Liver (tissue), 9 donors: ENCODE results near the gene SLC6A18. TPM values are rescaled to one million over a fixed set of nuclear protein-coding genes. Genes with fewer than 3 reads are reported as not detected.

Experiments
- DNase-seq: peaks from one replicate; pipeline ENCODE4 v3.0.0-alpha.2; 2017; ENCODE audit warnings: low spot score
- H3K27ac ChIP-seq, 2 donors: one replicate each; pipeline ENCODE4 v1.7.0; 2013; ENCODE audit warnings: inconsistent platforms in 2 of 2, low read length in 2 of 2, control low read depth in 1 of 2, low read depth in 1 of 2, mild to moderate bottlenecking in 1 of 2
- H3K27me3 ChIP-seq, 4 donors: one replicate each; pipeline versions ENCODE4 v1.6.1 to v1.7.0; 2013; ENCODE audit warnings: low read length in 3 of 4, inconsistent platforms in 1 of 4, mild to moderate bottlenecking in 1 of 4, moderate library complexity in 1 of 4; ENCODE audit not compliant: control insufficient read depth in 4 of 4, insufficient read depth in 4 of 4
- H3K36me3 ChIP-seq, 4 donors: one replicate each; pipeline versions ENCODE4 v1.6.1 to v1.7.0; 2013; ENCODE audit warnings: low read length in 3 of 4, mild to moderate bottlenecking in 3 of 4, low read depth in 1 of 4, moderate library complexity in 1 of 4; ENCODE audit not compliant: control insufficient read depth in 4 of 4, insufficient read depth in 3 of 4
- H3K4me1 ChIP-seq, 4 donors: one replicate each; pipeline versions ENCODE4 v1.6.1 to v1.7.0; 2013; ENCODE audit warnings: low read length in 3 of 4, mild to moderate bottlenecking in 3 of 4, moderate library complexity in 1 of 4; ENCODE audit not compliant: control insufficient read depth in 4 of 4, insufficient read depth in 4 of 4
- H3K4me3 ChIP-seq, 3 donors: one replicate each; pipeline versions ENCODE4 v1.6.1 to v1.7.0; 2013; ENCODE audit warnings: low read length in 3 of 3, control low read depth in 1 of 3, low read depth in 1 of 3, mild to moderate bottlenecking in 1 of 3
- H3K9ac ChIP-seq, 2 donors: one replicate each; pipeline ENCODE4 v1.7.0; 2013; ENCODE audit warnings: low read length in 2 of 2, mild to moderate bottlenecking in 2 of 2, moderate library complexity in 2 of 2, control low read depth in 1 of 2, low read depth in 1 of 2
- H3K9me3 ChIP-seq, 4 donors: one replicate each; pipeline versions ENCODE4 v1.6.1 to v1.7.0; 2013; ENCODE audit warnings: low read length in 3 of 4; ENCODE audit not compliant: control insufficient read depth in 4 of 4
- EGR1 ChIP-seq, 2 donors: IDR thresholded peaks; 2 replicates each; pipeline ENCODE4 v1.6.1; 2016 to 2018; ENCODE audit warnings: antibody characterized with exemption in 2 of 2, low read depth in 2 of 2
- FOXA1 ChIP-seq: IDR thresholded peaks from 2 replicates; pipeline ENCODE4 v1.6.1; 2016; ENCODE audit warnings: antibody characterized with exemption
- FOXA2 ChIP-seq: IDR thresholded peaks from 2 replicates; pipeline ENCODE4 v1.6.1; 2016; ENCODE audit warnings: antibody characterized with exemption
- GABPA ChIP-seq, 2 donors: IDR thresholded peaks in 1 of 2; conservative IDR thresholded peaks in 1 of 2; 2 replicates each; pipeline ENCODE4 v1.6.1; 2016; ENCODE audit warnings: antibody characterized with exemption in 2 of 2, mild to moderate bottlenecking in 1 of 2, moderate library complexity in 1 of 2
- HNF4A ChIP-seq, 2 donors: conservative IDR thresholded peaks; 2 replicates each; pipeline ENCODE4 v1.6.1; 2016; ENCODE audit warnings: antibody characterized with exemption in 2 of 2, mild to moderate bottlenecking in 2 of 2
- HNF4G ChIP-seq: IDR thresholded peaks from 2 replicates; pipeline ENCODE4 v1.6.1; 2016; ENCODE audit warnings: antibody characterized with exemption
- JUND ChIP-seq, 2 donors: IDR thresholded peaks; 2 replicates each; pipeline ENCODE4 v1.6.1; 2016; ENCODE audit warnings: antibody characterized with exemption in 2 of 2
- NR2F2 ChIP-seq: IDR thresholded peaks from 2 replicates; pipeline ENCODE4 v1.6.1; 2016; ENCODE audit warnings: antibody characterized with exemption
- RAD21 ChIP-seq, 2 donors: IDR thresholded peaks; 2 replicates each; pipeline ENCODE4 v1.6.1; 2016; ENCODE audit warnings: antibody characterized with exemption in 2 of 2, mild to moderate bottlenecking in 2 of 2
- RXRA ChIP-seq, 2 donors: IDR thresholded peaks; 2 replicates each; pipeline ENCODE4 v1.6.1; 2017 to 2018; ENCODE audit warnings: antibody characterized with exemption in 2 of 2, mild to moderate bottlenecking in 1 of 2
- TAF1 ChIP-seq: conservative IDR thresholded peaks from 2 replicates; pipeline ENCODE4 v1.6.1; 2016; ENCODE audit warnings: antibody characterized with exemption, mild to moderate bottlenecking
- YY1 ChIP-seq: IDR thresholded peaks from 2 replicates; pipeline ENCODE4 v1.6.1; 2016; ENCODE audit warnings: antibody characterized with exemption, mild to moderate bottlenecking
- WGBS: extraction: QIAGEN DNeasy Blood & Tissue Kit; methylation state at CpG from one replicate; pipeline ENCODE4 v1.1.7; 2013; 5-methylcytosine and 5-hydroxymethylcytosine counted together
- polyA plus RNA-seq, 2 donors: library from polyadenylated mRNA; stranded (reverse) in 1 of 2; unstranded in 1 of 2; fragments of 200-250 nt in 1 of 2; fragments of >200 nt in 1 of 2; fragmentation: Nextera tagmentation in 1 of 2; extraction: Ambion mirVana in 1 of 2; gene quantifications; one replicate each; pipeline versions ENCODE4 v1.2.1 to v1.2.3, GENCODE V29; 2013 to 2015
- total RNA-seq, 2 donors: library from RNA; depleted of rRNA; stranded (reverse); fragments of >200 nt; gene quantifications; one replicate each; pipeline ENCODE4 v1.2.3, GENCODE V29; 2014
- TF ChIP-seq, protein P1 (sequence below): IDR thresholded peaks from 2 replicates; pipeline ENCODE4 v1.6.1; 2016; ENCODE audit warnings: antibody characterized with exemption
- TF ChIP-seq, protein P2 (sequence below): IDR thresholded peaks from 2 replicates; pipeline ENCODE4 v1.6.1; 2016; ENCODE audit warnings: antibody characterized with exemption
- TF ChIP-seq, protein P3 (sequence below): IDR thresholded peaks from 2 replicates; pipeline ENCODE4 v1.6.1; 2016; ENCODE audit warnings: antibody characterized with exemption
- TF ChIP-seq, protein P4 (sequence below): fragments of 150-350 bp; IDR thresholded peaks from 2 replicates; pipeline ENCODE4 v1.5.1; 2017; ENCODE audit warnings: improper control_type of control experiment, low read depth, low read length; ENCODE audit not compliant: missing input control
- TF ChIP-seq, protein P5 (sequence below): IDR thresholded peaks from 2 replicates; pipeline ENCODE4 v1.6.1; 2016; ENCODE audit warnings: antibody characterized with exemption, mild to moderate bottlenecking
- donor health status: healthy.
- donor health status: healthy.
- donor health status: healthy.
- donor health status: healthy.
- donor health status: healthy.

SLC6A18 gene
- total and polyA plus RNA-seq, 4 donors, result not detected

DNA sequence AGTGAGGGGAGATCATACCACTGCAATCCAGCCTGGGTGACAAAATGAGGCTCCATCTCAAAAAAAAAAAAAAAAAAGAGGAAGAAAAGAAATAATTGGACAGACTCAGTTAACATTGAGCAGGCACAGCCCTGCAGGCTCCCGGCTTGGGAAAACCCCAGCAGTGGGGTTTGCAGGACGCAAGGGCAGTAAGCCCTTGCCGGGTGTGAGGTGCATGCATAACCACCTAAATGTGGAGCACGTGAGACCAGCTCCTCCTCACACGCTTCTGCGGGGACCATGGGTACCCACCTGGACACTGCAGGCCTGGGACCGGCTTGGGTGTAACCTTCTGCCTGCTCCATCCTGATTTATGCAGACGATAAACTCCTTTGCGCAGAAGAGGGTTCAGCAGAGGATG lies 4.8 kb upstream of the SLC6A18 start:
- Histone ChIP-seq H3K4me3 (no peak overlapping the region), H3K9ac (no peak overlapping the region)
- TF ChIP-seq, protein P1, sequence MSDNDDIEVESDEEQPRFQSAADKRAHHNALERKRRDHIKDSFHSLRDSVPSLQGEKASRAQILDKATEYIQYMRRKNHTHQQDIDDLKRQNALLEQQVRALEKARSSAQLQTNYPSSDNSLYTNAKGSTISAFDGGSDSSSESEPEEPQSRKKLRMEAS, result no peak
- TF ChIP-seq RXRA (IDR thresholded peaks at IDR 0.05) (no peak), YY1 (no peak), HNF4G (no peak), FOXA1 (no peak), FOXA2 (no peak), EGR1 (IDR thresholded peaks at IDR 0.05; ENCODE audit: low read depth in 2 of 2) (no peak), TAF1 (no peak), HNF4A (conservative IDR thresholded peaks at IDR 0.05) (no peak), NR2F2 (no peak)
- TF ChIP-seq, protein P2, sequence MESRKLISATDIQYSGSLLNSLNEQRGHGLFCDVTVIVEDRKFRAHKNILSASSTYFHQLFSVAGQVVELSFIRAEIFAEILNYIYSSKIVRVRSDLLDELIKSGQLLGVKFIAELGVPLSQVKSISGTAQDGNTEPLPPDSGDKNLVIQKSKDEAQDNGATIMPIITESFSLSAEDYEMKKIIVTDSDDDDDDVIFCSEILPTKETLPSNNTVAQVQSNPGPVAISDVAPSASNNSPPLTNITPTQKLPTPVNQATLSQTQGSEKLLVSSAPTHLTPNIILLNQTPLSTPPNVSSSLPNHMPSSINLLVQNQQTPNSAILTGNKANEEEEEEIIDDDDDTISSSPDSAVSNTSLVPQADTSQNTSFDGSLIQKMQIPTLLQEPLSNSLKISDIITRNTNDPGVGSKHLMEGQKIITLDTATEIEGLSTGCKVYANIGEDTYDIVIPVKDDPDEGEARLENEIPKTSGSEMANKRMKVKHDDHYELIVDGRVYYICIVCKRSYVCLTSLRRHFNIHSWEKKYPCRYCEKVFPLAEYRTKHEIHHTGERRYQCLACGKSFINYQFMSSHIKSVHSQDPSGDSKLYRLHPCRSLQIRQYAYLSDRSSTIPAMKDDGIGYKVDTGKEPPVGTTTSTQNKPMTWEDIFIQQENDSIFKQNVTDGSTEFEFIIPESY, result no peak
- TF ChIP-seq, protein P3, sequence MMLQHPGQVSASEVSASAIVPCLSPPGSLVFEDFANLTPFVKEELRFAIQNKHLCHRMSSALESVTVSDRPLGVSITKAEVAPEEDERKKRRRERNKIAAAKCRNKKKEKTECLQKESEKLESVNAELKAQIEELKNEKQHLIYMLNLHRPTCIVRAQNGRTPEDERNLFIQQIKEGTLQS, result no peak
- TF ChIP-seq, protein P4, sequence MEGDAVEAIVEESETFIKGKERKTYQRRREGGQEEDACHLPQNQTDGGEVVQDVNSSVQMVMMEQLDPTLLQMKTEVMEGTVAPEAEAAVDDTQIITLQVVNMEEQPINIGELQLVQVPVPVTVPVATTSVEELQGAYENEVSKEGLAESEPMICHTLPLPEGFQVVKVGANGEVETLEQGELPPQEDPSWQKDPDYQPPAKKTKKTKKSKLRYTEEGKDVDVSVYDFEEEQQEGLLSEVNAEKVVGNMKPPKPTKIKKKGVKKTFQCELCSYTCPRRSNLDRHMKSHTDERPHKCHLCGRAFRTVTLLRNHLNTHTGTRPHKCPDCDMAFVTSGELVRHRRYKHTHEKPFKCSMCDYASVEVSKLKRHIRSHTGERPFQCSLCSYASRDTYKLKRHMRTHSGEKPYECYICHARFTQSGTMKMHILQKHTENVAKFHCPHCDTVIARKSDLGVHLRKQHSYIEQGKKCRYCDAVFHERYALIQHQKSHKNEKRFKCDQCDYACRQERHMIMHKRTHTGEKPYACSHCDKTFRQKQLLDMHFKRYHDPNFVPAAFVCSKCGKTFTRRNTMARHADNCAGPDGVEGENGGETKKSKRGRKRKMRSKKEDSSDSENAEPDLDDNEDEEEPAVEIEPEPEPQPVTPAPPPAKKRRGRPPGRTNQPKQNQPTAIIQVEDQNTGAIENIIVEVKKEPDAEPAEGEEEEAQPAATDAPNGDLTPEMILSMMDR, result no peak

DNA sequence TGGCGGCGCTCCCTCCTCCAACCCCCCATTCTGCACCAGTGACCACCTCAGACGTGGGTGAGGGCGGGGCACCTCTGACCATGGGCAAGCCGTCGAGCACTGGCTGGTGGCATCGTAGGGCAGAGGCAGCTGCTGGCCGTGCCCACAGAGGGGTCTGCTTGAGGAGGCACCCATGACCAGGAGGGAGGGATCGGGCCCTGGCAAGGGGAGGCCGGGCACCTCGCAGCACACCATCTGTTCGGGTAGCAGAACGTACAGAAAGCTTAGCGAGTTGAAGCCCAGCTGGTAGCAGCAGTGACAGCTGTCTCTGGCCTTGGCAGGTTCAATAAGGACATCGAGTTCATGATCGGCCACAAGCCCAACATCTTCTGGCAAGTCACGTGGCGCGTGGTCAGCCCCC lies 4.3 kb upstream of the SLC6A18 start:
- TF ChIP-seq, protein P1, result no peak
- no peak for TF ChIP-seq EGR1 (IDR thresholded peaks at IDR 0.05; ENCODE audit: low read depth in 2 of 2)
- no peak for TF ChIP-seq RAD21 (IDR thresholded peaks at IDR 0.05)
- no peak for TF ChIP-seq HNF4A (conservative IDR thresholded peaks at IDR 0.05)
- TF ChIP-seq, protein P5, sequence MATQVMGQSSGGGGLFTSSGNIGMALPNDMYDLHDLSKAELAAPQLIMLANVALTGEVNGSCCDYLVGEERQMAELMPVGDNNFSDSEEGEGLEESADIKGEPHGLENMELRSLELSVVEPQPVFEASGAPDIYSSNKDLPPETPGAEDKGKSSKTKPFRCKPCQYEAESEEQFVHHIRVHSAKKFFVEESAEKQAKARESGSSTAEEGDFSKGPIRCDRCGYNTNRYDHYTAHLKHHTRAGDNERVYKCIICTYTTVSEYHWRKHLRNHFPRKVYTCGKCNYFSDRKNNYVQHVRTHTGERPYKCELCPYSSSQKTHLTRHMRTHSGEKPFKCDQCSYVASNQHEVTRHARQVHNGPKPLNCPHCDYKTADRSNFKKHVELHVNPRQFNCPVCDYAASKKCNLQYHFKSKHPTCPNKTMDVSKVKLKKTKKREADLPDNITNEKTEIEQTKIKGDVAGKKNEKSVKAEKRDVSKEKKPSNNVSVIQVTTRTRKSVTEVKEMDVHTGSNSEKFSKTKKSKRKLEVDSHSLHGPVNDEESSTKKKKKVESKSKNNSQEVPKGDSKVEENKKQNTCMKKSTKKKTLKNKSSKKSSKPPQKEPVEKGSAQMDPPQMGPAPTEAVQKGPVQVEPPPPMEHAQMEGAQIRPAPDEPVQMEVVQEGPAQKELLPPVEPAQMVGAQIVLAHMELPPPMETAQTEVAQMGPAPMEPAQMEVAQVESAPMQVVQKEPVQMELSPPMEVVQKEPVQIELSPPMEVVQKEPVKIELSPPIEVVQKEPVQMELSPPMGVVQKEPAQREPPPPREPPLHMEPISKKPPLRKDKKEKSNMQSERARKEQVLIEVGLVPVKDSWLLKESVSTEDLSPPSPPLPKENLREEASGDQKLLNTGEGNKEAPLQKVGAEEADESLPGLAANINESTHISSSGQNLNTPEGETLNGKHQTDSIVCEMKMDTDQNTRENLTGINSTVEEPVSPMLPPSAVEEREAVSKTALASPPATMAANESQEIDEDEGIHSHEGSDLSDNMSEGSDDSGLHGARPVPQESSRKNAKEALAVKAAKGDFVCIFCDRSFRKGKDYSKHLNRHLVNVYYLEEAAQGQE, result no peak
- no peak for TF ChIP-seq GABPA (IDR thresholded peaks at IDR 0.05 in 1 of 2, conservative IDR thresholded peaks at IDR 0.05 in 1 of 2)
- TF ChIP-seq FOXA2, result no peak
- no peak for TF ChIP-seq JUND (IDR thresholded peaks at IDR 0.05)
- no peak for TF ChIP-seq NR2F2
- no peak for TF ChIP-seq YY1
- TF ChIP-seq HNF4G, result no peak
- TF ChIP-seq, protein P2, result no peak
- TF ChIP-seq, protein P4, result no peak
- TF ChIP-seq TAF1, result no peak
- TF ChIP-seq FOXA1, result no peak
- no peak for TF ChIP-seq RXRA (IDR thresholded peaks at IDR 0.05)
- whole genome bisulfite sequencing, result 92% methylated on average over 19 of the region's 19 CpGs
- Histone ChIP-seq H3K9ac (no peak overlapping the region), H3K4me1 (no peaks in the 10 kb centered on the region), H3K36me3 (no peaks in the 10 kb centered on the region), H3K27ac (no peak overlapping the region), H3K9me3 (peaks cover 0 to under 1% (median 0%) of the 10 kb centered on the region in 4 donors), H3K27me3 (no peaks in the 10 kb centered on the region), H3K4me3 (no peak overlapping the region)
- DNase-seq, result no peak

More for the DNA sequence above, 4.8 kb upstream of the SLC6A18 start:
- no peak overlapping the region for H3K27ac ChIP-seq
- 82% methylated on average over 9 of the region's 9 CpGs for WGBS
- peaks cover 0 to 2% (median 0%) of the 10 kb centered on the region in 4 donors for H3K9me3 ChIP-seq
- no peaks in the 10 kb centered on the region for H3K36me3 ChIP-seq
- no peaks in the 10 kb centered on the region for H3K27me3 ChIP-seq
- H3K4me1 ChIP-seq, result no peaks in the 10 kb centered on the region
- no peak for DNase-seq
